ENCODE measurements around the gene FBXO40. TPM values are rescaled to one million over a fixed set of nuclear protein-coding genes. Genes with fewer than 3 reads are reported as not detected.

The FBXO40 gene
- not detected in 2 replicates for total RNA-seq

GRCh38 chr3:121592856-121593702 lies at the start of gene FBXO40:
Gene FBXO40 (plus strand): TSS chr3:121593379. CDS start chr3:121620576, 27,197 bp downstream.

GRCh38 chr3:121545574-121546455 lies 47.4 kb upstream of the FBXO40 start, which contains the start of gene POLQ:
Gene POLQ (minus strand): TSS chr3:121545988. CDS start chr3:121545877, 111 bp downstream.

GRCh38 chr3:121567649-121568048 lies 25.5 kb upstream of the FBXO40 start, which contains the start of gene ARGFX:
Gene ARGFX (plus strand): TSS chr3:121567949. CDS start chr3:121570714, 2,765 bp downstream.

GRCh38 chr3:121660356-121661171 lies 67.4 kb downstream of the FBXO40 start, which contains the start of gene HCLS1:
Gene HCLS1 (minus strand): TSS chr3:121660903. CDS start chr3:121658347, 2,556 bp downstream.

Other genes with a start within 250 kb of the FBXO40 start
- gene POLQ, start 47.4 kb upstream of the FBXO40 start, total RNA-seq = 5.3 and 7.0 TPM in 2 replicates
- gene ARGFX, start 25.4 kb upstream of the FBXO40 start, total RNA-seq = not detected in 2 replicates
- 7.3 and 13.3 TPM in 2 replicates for gene HCLS1, start 67.5 kb downstream of the FBXO40 start, total RNA-seq
- gene GOLGB1, start 156.4 kb downstream of the FBXO40 start, total RNA-seq = 69.0 and 76.9 TPM in 2 replicates
- 12.4 and 13.2 TPM in 2 replicates for gene IQCB1, start 241.7 kb downstream of the FBXO40 start, total RNA-seq
- 2.2 and 3.0 TPM in 2 replicates for gene EAF2, start 241.8 kb downstream of the FBXO40 start, total RNA-seq

Measured in aortic smooth muscle cell (primary cell).